ENCODE data around the gene TMX2.

The TMX2 gene

GRCh38 chr11:57772562-57772961, 60.2 kb downstream of the TMX2 start:
- Histone ChIP-seq H3K9me3 (replicated peaks; ENCODE audit: low read length) (no peaks in the 10 kb centered on the region), H3K4me2 (ENCODE audit: low read length) (no peak overlapping the region), H3K4me3 (ENCODE audit: low read length) (no peak overlapping the region), H3K4me1 (ENCODE audit: control insufficient read depth, insufficient read depth, low read length) (peaks cover 38% of the 10 kb centered on the region), H3K36me3 (ENCODE audit: insufficient read depth, low read length) (no peaks in the 10 kb centered on the region), H3K9ac (ENCODE audit: low read depth, low read length) (no peak overlapping the region), H3K27me3 (ENCODE audit: control insufficient read depth, insufficient read depth, low read length) (no peaks in the 10 kb centered on the region)

- Histone ChIP-seq H3K36me3 (ENCODE audit: insufficient read depth, low read length) (no peaks in the 10 kb centered on the region), H3K4me1 (ENCODE audit: control insufficient read depth, insufficient read depth, low read length) (peaks cover 44% of the 10 kb centered on the region), H3K9me3 (replicated peaks; ENCODE audit: low read length) (no peaks in the 10 kb centered on the region), H3K4me3 (ENCODE audit: low read length) (no peak overlapping the region), H3K27me3 (ENCODE audit: control insufficient read depth, insufficient read depth, low read length) (no peaks in the 10 kb centered on the region), H3K9ac (ENCODE audit: low read depth, low read length) (no peak overlapping the region), H3K4me2 (ENCODE audit: low read length) (no peak overlapping the region)
Measured at GRCh38 chr11:57773026-57773598, 60.7 kb downstream of the TMX2 start.

GRCh38 chr11:57775491-57775890, 63.1 kb downstream of the TMX2 start:
- peak overlapping the region; percentile 16 for H3K4me3 ChIP-seq (ENCODE audit: low read length)
- H3K4me2 ChIP-seq (ENCODE audit: low read length), result peak overlapping the region; percentile 69
- peak overlapping the region; percentile 66 for H3K9ac ChIP-seq (ENCODE audit: low read depth, low read length)
- H3K9me3 ChIP-seq (replicated peaks; ENCODE audit: low read length), result no peaks in the 10 kb centered on the region
- peaks cover 59% of the 10 kb centered on the region for H3K4me1 ChIP-seq (ENCODE audit: control insufficient read depth, insufficient read depth, low read length)
- H3K27me3 ChIP-seq (ENCODE audit: control insufficient read depth, insufficient read depth, low read length), result no peaks in the 10 kb centered on the region
- H3K36me3 ChIP-seq (ENCODE audit: insufficient read depth, low read length), result no peaks in the 10 kb centered on the region

GRCh38 chr11:57776031-57776521, 63.7 kb downstream of the TMX2 start:
- Histone ChIP-seq H3K4me1 (ENCODE audit: control insufficient read depth, insufficient read depth, low read length) (peaks cover 59% of the 10 kb centered on the region), H3K9ac (ENCODE audit: low read depth, low read length) (peak overlapping the region; percentile 66), H3K9me3 (replicated peaks; ENCODE audit: low read length) (no peaks in the 10 kb centered on the region), H3K27me3 (ENCODE audit: control insufficient read depth, insufficient read depth, low read length) (no peaks in the 10 kb centered on the region), H3K4me2 (ENCODE audit: low read length) (peak overlapping the region; percentile 69), H3K36me3 (ENCODE audit: insufficient read depth, low read length) (no peaks in the 10 kb centered on the region), H3K4me3 (ENCODE audit: low read length) (peak overlapping the region; percentile 16)

- peak overlapping the region; percentile 69 for H3K4me2 ChIP-seq (ENCODE audit: low read length)
- peak overlapping the region; percentile 40 for H3K9ac ChIP-seq (ENCODE audit: low read depth, low read length)
- peaks cover 63% of the 10 kb centered on the region for H3K4me1 ChIP-seq (ENCODE audit: control insufficient read depth, insufficient read depth, low read length)
- H3K27me3 ChIP-seq (ENCODE audit: control insufficient read depth, insufficient read depth, low read length), result no peaks in the 10 kb centered on the region
- H3K36me3 ChIP-seq (ENCODE audit: insufficient read depth, low read length), result peaks cover 4% of the 10 kb centered on the region
- no peak overlapping the region for H3K4me3 ChIP-seq (ENCODE audit: low read length)
- H3K9me3 ChIP-seq (replicated peaks; ENCODE audit: low read length), result no peaks in the 10 kb centered on the region
Measured at GRCh38 chr11:57776577-57777210, 64.3 kb downstream of the TMX2 start.

- Histone ChIP-seq H3K27me3 (ENCODE audit: control insufficient read depth, insufficient read depth, low read length) (no peaks in the 10 kb centered on the region), H3K36me3 (ENCODE audit: insufficient read depth, low read length) (peaks cover 5% of the 10 kb centered on the region), H3K4me1 (ENCODE audit: control insufficient read depth, insufficient read depth, low read length) (peaks cover 54% of the 10 kb centered on the region), H3K4me2 (ENCODE audit: low read length) (peak overlapping the region; percentile 79), H3K9me3 (replicated peaks; ENCODE audit: low read length) (no peaks in the 10 kb centered on the region), H3K4me3 (ENCODE audit: low read length) (peak overlapping the region; percentile 47), H3K9ac (ENCODE audit: low read depth, low read length) (peak overlapping the region; percentile 80)
Measured at GRCh38 chr11:57777969-57778317, 65.5 kb downstream of the TMX2 start.

GRCh38 chr11:57778318-57779037, 66.1 kb downstream of the TMX2 start:
- no peaks in the 10 kb centered on the region for H3K27me3 ChIP-seq (ENCODE audit: control insufficient read depth, insufficient read depth, low read length)
- H3K4me1 ChIP-seq (ENCODE audit: control insufficient read depth, insufficient read depth, low read length), result peaks cover 52% of the 10 kb centered on the region
- H3K36me3 ChIP-seq (ENCODE audit: insufficient read depth, low read length), result peaks cover 5% of the 10 kb centered on the region
- peak overlapping the region; percentile 80 for H3K9ac ChIP-seq (ENCODE audit: low read depth, low read length)
- H3K9me3 ChIP-seq (replicated peaks; ENCODE audit: low read length), result no peaks in the 10 kb centered on the region
- H3K4me3 ChIP-seq (ENCODE audit: low read length), result peak overlapping the region; percentile 47
- peak overlapping the region; percentile 79 for H3K4me2 ChIP-seq (ENCODE audit: low read length)

GRCh38 chr11:57779276-57779675, 66.9 kb downstream of the TMX2 start:
- peak overlapping the region; percentile 71 for H3K9ac ChIP-seq (ENCODE audit: low read depth, low read length)
- H3K36me3 ChIP-seq (ENCODE audit: insufficient read depth, low read length), result peaks cover 5% of the 10 kb centered on the region
- H3K27me3 ChIP-seq (ENCODE audit: control insufficient read depth, insufficient read depth, low read length), result no peaks in the 10 kb centered on the region
- no peaks in the 10 kb centered on the region for H3K9me3 ChIP-seq (replicated peaks; ENCODE audit: low read length)
- peak overlapping the region; percentile 5 for H3K4me3 ChIP-seq (ENCODE audit: low read length)
- H3K4me1 ChIP-seq (ENCODE audit: control insufficient read depth, insufficient read depth, low read length), result peaks cover 52% of the 10 kb centered on the region
- peak overlapping the region; percentile 79 for H3K4me2 ChIP-seq (ENCODE audit: low read length)

- Histone ChIP-seq H3K27me3 (ENCODE audit: control insufficient read depth, insufficient read depth, low read length) (no peaks in the 10 kb centered on the region), H3K9ac (ENCODE audit: low read depth, low read length) (no peak overlapping the region), H3K9me3 (replicated peaks; ENCODE audit: low read length) (no peaks in the 10 kb centered on the region), H3K4me2 (ENCODE audit: low read length) (no peak overlapping the region), H3K4me1 (ENCODE audit: control insufficient read depth, insufficient read depth, low read length) (peaks cover 35% of the 10 kb centered on the region), H3K4me3 (ENCODE audit: low read length) (no peak overlapping the region), H3K36me3 (ENCODE audit: insufficient read depth, low read length) (peaks cover 5% of the 10 kb centered on the region)
Measured at GRCh38 chr11:57781529-57781943, 69.1 kb downstream of the TMX2 start.

GRCh38 chr11:57785072-57785471, 72.7 kb downstream of the TMX2 start:
- Histone ChIP-seq H3K4me2 (ENCODE audit: low read length) (no peak overlapping the region), H3K36me3 (ENCODE audit: insufficient read depth, low read length) (peaks cover 5% of the 10 kb centered on the region), H3K9ac (ENCODE audit: low read depth, low read length) (no peak overlapping the region), H3K27me3 (ENCODE audit: control insufficient read depth, insufficient read depth, low read length) (no peaks in the 10 kb centered on the region), H3K4me3 (ENCODE audit: low read length) (no peak overlapping the region), H3K9me3 (replicated peaks; ENCODE audit: low read length) (no peaks in the 10 kb centered on the region), H3K4me1 (ENCODE audit: control insufficient read depth, insufficient read depth, low read length) (peaks cover 4% of the 10 kb centered on the region)

GRCh38 chr11:57786436-57786835, 74.0 kb downstream of the TMX2 start:
- Histone ChIP-seq H3K36me3 (ENCODE audit: insufficient read depth, low read length) (peaks cover 4% of the 10 kb centered on the region), H3K4me2 (ENCODE audit: low read length) (no peak overlapping the region), H3K27me3 (ENCODE audit: control insufficient read depth, insufficient read depth, low read length) (no peaks in the 10 kb centered on the region), H3K4me3 (ENCODE audit: low read length) (no peak overlapping the region), H3K4me1 (ENCODE audit: control insufficient read depth, insufficient read depth, low read length) (peaks cover 2% of the 10 kb centered on the region), H3K9ac (ENCODE audit: low read depth, low read length) (no peak overlapping the region), H3K9me3 (replicated peaks; ENCODE audit: low read length) (no peaks in the 10 kb centered on the region)
